MM.1S (cell line): ENCODE measurements around the gene GCFC2.

ENCODE experiments used
- EZH2 ChIP-seq: fragments of 300-600 bp; sonication (generic); optimal IDR thresholded peaks from 2 replicates; pipeline ENCODE3; 2017; ENCODE audit warnings: low read depth, mild to moderate bottlenecking, antibody characterized with exemption, low read length, mixed read lengths
- EZH2phosphoT487 ChIP-seq: fragments of 300-600 bp; sonication (generic); IDR thresholded peaks from 2 replicates; pipeline ENCODE4 v1.6.1; 2018; ENCODE audit warnings: antibody characterized with exemption, low read length
- TF ChIP-seq, protein P1 (sequence below): fragments of 300-600 bp; sonication (generic); IDR thresholded peaks from 2 replicates; pipeline ENCODE4 v1.5.1; 2016; ENCODE audit warnings: antibody characterized with exemption, low read length, mixed read lengths

DNA sequence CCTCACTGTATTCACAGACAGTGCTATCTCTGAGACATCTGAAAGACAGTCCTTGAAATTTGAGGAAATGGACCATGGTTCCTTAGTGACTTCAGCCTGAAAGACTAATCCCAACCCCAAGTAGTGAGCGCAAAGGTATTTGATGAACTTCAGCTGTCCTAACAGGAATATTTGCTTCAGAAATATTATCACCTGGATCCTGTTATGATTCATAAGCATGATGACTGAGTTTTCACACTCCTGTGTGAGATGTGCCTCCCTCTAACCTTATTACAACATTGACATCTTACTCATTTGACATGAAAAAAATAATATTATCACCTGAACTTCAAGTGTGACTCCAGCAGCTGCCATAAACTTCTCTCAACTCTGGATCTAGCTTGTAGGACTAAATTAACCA, 75.8 kb downstream of the GCFC2 start:
- no peak for TF ChIP-seq EZH2
- TF ChIP-seq, protein P1, sequence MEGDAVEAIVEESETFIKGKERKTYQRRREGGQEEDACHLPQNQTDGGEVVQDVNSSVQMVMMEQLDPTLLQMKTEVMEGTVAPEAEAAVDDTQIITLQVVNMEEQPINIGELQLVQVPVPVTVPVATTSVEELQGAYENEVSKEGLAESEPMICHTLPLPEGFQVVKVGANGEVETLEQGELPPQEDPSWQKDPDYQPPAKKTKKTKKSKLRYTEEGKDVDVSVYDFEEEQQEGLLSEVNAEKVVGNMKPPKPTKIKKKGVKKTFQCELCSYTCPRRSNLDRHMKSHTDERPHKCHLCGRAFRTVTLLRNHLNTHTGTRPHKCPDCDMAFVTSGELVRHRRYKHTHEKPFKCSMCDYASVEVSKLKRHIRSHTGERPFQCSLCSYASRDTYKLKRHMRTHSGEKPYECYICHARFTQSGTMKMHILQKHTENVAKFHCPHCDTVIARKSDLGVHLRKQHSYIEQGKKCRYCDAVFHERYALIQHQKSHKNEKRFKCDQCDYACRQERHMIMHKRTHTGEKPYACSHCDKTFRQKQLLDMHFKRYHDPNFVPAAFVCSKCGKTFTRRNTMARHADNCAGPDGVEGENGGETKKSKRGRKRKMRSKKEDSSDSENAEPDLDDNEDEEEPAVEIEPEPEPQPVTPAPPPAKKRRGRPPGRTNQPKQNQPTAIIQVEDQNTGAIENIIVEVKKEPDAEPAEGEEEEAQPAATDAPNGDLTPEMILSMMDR, result no peak
- no peak for TF ChIP-seq EZH2phosphoT487
